ENCODE data around the gene TMEM151B.
A peak's percentile ranks its signal among the peaks of the same experiment; 100 is the strongest.

TMEM151B gene

DNA sequence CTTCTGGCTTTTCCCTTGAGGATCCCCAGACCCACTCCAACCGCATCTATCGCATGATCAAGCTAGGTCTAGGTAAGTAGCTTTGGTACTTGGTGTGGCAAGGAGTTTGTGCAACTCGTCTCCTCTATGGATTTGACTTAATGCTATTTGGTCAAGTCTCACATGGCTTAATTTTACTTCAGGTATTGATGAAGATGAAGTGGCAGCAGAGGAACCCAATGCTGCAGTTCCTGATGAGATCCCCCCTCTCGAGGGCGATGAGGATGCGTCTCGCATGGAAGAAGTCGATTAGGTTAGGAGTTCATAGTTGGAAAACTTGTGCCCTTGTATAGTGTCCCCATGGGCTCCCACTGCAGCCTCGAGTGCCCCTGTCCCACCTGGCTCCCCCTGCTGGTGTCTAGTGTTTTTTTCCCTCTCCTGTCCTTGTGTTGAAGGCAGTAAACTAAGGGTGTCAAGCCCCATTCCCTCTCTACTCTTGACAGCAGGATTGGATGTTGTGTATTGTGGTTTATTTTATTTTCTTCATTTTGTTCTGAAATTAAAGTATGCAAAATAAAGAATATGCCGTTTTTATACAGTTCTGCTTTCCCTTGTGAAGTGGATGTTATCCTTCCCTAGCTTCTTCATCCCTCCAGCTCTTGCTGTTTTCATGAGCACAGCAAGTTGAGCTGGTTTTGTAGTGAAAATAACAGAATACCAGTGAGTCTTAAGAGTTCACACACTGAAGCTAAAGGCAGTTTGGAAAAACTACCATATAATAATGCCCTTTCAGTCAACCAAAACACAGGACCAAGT, 16.7 kb upstream of the TMEM151B start:
- no peak for DNase-seq

DNA sequence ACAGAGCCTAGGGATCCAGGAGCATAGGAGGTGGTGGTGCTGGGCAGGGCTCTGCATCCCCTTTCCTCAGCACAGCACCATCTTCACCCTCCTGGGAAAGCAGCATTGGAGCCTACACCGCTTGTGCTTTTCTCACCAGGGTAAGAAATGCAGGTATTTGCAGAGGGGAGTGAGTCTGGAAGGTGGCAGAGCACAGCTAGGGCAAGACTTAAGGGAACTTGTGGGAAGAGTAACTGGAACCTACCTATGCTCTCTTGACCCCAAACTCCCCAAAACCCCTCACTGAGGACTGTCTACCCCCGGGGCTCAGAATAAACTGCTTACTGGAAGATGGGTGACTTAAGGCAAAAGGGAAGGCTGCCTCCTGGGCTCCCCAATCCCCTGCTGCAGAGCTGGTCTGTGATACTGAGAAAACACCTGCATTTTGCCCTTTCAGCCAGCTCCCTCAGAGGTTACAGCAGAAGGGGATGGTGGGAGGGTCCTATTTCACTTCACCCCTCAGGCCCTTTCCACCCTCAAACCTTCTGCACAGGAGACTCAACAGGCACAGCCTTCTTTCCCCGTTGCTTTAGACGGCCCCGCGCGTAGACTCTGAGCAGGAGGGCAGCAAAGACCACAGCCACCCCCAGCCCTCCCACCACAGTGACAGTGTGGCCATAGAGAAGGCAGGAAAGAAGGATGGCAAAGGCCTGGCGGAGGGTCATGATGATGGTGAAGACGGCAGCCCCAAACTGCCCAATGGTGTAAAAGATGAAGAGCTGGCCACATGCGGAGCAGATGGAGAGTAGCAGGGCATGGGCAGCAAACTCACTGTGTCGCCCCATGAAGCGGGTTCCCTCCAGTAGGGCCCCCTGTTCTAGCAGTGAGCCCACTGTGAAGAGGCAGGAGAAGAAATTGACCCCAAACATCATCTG, 15.8 kb upstream of the TMEM151B start:
- DNase-seq: no peak

DNA sequence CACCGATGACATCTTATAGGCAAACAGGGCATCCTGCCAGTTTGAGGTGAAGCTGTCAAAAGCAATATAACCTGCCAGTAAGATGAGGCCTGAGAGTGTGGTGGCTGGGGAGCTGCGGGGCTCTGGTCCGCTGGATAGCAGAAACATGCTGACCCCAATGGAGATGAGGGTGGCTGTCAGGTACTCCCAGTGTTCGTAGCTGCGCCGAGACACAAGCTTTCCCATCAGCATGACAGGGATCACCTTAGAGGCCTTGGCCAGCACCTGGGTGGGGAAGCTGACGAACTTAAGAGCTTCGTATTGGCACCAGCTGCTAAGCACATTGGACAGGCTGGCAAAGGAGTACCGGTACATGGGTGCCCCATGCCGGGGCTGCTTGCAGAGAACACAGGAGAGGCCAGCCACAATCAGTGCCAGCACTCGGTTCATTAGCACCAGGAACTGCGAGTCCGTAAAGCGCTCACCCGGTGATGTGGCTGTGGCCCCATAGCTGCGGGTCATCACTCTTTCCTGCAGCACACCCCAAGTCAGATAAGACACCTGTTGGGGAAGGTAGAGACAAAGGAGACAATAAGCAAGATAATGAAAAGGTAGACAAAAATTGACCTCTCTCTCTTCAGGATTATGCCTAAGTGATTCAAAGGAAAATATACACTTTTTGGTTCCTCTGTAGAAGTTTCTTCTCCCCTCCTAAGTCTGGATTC, 15.0 kb upstream of the TMEM151B start:
- no peak for DNase-seq

DNA sequence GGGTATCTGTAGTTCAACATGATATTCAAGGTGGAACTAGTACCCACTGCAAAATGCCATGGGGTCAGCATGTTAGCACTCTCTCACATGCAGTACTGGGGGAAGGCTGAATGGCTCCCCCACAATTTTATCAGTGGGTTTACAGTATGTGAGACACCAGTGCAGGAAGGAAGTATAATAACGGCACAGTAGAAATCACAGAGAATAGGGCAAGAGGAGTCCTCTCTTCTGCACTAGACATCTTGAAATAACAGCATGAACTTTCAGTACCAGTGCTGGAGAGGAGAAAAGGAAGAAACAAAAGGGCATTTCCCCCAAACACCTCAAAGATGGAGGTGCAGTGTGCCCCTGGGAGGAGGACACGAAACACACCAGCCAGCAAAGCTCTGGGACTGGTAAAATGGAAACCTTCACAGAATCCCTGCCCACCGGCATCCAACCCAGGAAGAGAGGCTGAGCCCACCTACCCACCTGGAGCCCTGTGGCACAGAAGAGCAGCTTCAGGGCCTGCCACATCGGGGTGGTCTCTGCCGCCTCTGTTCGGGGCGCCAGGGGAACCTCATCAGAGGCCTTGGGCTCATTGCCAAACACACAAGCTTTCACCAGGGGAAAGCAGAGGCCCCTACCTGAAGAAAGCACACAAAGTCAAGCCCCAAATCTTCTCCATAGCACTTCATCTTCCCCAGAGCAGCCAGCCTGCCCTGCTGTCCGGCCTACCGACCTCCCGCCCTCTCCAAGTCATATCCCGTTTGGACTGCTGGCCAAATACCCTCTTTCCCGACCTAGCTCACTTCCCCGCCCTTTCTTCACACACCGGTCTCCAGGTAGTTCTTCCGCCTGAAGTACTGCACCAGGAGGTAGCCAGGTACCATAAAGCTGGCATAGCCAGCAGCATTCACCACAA, 14.1 kb upstream of the TMEM151B start:
- no peak for DNase-seq

DNA sequence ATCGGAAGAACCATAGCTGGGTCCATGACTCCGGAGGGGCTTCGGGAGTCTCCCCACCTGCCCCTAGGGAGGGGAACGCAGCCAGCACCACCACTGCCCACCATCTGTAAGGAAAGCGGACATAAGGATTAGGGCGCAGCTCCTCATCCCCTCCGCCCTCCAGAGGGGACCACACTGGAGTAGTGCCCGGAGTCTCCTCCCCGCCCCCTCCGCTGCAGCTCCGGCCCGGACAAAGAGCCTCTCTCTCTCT, 13.6 kb upstream of the TMEM151B start:
- no peak for DNase-seq

DNA sequence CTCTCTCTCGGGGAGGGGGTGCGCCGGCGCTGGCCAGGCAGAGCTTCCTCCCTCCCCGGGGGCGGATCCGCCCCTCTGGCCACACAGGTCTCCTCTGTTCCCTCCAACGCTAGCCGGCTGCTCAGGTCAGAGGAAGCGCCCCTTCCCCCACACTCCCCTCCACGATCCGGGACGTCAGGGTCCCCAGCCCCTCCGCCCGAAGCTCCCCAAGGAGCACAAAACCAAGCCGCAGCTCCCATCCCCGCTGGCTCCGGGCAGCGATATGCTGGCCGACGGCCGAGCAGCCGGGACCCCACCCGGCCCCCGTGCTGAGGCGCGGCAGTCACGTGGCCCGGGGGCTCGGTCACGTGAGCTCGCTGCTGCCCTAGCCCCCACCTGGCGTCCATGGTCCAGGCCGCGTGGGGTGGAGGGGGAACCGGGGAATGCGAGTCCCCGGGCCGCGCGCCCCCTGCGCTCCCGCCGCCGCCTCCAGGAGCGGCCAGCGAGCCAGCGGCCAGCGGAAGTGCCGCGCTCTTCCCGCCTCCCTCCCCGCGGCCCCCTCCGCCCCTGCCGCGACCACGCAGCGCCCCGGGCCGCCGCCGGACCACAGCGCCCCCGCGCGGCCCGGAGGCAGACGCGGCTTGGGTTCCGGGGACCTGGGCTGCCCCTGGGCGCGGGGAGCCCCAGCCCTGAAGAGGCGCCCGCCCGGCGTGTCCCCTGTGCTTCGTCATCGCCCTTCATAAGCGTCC, 13.1 kb upstream of the TMEM151B start, which contains the start of gene SLC35B2:
Gene SLC35B2 (minus strand): TSS at position 504 of the 728 bp plus-strand sequence. CDS start 118 bp downstream, at position 386.
- DNase-seq: peak; percentile 62

DNA sequence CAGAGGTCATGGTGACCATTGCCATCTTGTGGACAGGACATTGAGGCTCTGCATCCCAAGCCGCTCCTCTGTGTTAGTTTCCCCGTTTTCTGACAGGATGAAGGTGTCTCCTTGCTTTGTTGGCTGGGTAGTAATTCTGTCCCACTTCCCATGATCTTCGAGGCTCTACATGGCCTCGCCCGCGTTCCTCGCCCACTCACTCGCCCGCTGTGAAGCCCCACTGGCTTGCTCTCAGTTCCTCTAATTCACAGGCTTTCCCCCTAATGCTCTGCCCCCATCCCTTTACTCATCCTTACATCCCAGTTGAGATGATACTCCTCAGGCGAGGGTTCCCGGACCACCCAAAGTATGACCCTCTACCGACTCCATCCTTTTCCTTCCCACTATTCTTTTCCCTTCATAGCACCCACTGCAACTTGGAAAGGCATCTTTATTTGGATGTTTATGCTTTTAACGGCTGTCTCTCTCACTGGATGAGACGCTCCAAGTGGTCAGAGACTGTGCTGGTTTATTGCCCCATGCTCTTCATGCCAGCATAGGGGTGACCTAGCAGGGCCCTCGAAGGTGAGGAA, 12.4 kb upstream of the TMEM151B start:
- no peak for DNase-seq

DNA sequence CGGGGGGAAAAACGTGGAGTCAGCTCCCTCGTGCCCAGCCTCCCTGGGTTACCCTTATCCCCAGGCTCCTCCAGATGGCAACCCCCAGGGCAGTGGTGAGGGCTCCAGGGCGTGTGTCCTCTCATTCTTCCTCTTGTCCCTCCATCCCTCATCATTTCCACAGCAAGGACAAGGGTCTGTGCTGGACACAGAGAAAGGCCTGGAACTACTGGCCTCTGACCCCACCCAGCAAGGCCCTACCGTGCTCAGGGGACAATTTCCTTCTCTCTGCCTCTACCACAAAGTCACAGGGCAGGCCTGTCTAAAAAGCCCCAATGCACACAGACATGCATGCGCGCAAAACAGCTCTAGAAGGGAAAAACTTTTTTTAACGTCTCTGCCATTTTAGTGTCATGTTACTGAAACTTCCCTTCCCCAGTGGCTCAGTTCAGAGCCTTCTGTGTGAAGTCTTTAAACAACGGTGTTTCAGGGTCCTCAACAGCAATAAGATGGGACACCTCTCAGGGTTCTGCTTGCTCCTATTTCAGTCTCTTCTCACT, 11.9 kb upstream of the TMEM151B start:
- no peak for DNase-seq

DNA sequence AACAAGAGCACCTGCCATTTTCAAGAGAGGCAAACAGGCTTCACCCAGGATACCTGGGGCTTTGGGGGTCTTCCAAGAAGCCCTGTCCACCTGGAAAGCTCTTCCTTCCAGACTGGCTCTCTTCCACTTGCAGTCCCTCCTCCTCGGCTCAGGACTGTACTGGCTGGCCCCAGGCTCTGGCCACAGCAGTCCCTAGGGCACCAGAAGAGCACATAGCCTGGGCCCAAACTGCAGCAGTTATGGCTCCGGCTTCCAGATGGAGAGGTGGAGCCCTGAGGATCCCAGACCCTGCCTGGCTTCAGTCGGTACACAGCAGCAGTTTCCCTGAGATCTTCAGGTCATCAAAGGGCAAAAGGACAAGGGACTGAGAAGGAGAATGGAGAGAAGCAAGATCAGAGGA, 11.3 kb upstream of the TMEM151B start:
- DNase-seq: no peak

DNA sequence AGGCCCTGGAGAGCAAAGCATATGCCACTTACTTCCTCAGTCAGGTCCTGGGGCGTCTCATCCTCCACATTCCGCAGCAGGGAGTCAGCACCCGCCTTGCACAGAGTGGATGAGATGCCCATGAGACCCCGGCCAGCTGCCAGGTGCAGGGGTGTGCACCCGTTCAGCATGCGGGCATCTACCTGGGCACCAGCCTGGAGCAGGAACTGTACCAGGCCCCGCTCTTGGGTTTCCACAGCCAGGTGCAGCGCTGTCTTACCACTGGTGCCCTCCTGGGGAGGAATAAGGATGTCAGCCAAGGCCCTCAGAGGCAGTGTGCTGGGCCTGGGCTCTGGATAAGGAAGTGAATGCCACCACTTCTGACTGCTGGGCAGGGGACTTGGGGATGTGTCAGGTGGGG, 10.2 kb upstream of the TMEM151B start:
- no peak for DNase-seq

DNA sequence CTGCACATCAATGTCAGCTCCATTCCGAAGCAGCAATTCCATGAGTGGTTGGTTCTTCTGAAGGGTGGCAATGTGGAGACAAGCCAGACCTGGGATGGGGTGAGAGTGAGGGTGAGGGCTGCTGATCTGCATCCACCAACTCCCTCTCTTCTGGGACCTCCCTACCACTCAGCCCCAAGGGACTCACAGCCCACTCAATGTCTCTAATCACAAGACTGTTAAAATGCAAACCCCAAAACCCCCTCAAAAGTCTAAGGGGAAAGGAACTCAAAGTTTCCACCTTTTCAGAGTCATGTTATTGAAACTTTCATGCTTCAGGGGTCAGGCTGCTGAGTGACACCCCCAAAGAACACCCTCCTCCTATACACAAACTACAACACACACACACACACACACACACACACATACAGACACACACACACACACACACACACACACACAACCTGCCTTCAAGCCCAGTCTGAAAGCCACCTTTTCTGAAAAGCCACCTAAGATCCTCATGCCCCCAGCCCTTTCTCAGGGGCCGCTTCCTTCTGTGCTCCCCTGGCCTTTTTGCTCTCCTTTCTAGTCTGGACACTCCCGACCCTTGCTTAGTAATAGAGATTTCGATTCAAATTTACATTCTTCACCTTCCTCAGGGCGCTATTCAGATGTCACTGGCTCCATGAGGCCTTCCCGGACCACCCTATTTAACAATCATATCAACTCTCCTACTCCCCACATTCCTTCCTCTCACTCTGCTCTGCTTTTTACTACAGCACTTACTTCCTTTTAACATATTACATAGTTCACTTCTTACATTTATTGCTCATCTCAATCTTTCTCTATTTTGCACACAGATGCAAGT, 9.6 kb upstream of the TMEM151B start:
- no peak for DNase-seq

DNA sequence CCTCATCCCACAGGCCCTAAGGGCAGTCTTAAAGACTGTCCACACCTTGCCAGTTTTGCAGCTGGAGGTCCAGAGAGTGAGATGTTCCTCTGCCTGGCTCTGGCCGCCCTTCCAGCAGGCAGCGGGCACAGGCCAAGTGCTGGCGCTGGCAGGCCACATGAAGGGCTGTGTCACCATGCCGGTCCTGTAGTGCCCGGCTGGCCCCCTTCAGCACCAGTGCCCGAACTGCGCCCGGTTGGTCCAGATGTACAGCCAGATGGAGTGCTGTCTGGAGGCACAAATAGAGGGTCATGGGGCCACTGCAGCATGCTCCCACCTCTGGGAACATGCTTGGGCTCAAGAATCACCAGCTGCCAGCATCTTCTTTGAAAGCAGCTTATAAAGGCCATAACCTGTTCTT, 8.7 kb upstream of the TMEM151B start:
- DNase-seq: no peak

DNA sequence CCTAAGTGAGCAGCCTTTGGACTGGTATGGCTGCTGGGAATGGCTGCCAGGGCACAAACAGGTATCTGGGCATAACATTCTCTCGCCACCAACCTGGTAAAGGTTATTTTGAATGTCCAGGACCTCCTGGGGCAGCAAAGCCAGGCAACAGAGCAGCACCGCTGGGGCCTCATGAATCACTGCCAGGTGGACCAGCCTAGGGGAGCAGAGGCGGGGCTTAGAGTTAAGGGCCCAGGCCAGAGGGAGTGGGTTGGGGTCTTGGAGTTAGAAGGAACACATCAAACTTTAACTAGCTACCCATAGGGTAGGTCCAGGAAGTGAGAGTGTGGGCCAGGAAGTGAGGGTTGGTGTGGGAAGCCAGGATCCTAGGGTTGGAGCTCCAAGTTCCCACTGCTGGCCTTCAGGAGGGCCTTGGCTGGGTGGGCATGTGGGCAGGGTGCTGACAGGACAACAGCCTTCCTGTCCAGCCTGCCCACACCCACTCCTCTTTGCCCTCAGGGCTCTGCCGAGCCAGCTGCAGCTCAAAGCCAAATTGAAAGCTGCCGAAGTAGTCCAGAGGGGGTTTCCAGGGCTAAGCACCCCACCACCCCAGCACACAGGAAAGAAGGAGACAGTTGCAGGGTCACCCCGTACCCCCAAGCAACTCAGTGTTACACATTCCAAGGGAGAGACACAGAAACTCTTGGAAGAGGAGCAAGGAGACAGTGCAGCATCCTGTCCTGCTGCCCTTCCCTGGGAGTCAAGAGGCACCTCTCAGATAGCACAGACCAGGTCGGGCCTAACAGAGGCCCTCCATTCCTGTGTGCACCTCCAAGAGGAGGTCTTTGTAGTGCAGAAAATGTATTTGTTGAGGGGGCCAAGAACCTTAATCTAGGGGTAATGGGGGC, 7.5 kb upstream of the TMEM151B start:
- no peak for DNase-seq

DNA sequence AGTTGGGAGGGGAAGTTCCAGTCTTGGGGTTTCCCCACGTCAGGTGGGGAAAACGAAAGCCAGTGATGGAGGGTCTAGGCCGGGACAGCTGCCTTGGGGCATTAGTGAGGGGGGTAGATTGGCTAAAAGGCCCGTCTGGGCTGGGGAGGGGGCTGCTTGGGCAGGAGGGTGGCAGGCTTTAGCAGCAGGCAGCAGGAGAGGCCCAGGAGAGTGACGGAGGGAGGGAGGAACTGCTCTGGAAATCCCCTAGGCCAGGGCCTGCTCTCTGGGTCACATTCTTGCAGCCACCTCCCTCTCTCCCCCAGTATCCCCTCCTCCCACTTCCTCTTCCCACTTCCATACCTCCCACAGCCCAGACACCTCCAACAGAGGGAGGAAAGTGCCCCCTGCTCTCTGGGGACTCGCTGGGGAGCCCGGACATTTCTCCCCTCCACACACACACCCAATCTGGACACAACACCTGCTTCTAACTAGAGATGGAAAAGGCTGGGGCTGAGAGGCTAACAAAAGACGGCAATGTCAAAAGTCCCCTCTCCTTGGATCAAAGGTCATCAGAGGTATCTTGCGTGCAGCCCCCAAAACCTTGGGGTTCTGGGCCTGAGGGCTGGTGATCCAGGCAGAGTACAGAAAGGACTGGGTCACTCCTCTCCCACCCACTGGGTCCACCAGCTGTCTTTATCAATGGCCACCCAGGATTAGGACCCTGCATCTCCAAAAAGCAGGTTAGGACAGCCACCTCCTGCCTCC, 6.7 kb upstream of the TMEM151B start:
- no peak for DNase-seq

DNA sequence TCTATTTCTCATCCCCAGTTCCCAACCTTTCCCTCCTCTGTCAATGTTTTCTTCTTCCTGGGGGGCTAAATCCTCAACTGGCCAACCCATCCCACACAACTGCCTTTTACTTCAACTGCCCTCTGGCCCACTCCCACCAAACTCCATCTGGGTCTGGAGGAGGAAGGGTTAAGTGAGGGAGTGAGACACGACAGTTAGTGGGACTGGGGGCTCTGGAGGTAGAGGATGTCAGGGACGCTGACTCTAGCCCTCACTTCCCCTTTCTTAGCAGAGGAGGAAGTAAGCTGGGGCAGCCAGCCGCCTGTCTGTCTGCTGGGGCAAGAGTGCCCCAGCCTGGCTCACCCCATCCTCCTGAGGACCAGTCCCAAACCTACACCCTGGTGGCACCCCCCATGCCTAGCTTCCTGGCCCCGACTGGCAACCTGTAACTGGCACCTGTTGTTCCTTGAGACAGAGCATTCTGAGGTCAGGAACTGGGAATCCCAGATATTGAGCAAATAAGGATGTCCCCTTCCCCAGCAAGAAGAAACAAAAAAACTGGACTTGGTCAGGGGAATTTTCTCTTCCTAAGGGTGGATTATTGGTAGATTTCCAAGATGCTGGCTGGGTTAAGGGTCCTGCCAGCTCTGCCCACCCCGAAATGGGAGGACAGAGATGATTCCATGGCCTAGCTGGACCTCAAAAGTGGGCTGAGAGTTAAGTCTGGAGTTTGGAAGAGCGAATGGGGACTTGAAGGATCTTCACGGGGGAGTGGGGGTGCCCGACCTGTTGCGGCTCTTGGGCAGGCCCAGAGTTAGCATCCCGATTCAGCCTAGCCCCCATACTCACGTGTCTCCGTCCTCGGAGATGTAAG, 5.9 kb upstream of the TMEM151B start:
- no peak for DNase-seq

DNA sequence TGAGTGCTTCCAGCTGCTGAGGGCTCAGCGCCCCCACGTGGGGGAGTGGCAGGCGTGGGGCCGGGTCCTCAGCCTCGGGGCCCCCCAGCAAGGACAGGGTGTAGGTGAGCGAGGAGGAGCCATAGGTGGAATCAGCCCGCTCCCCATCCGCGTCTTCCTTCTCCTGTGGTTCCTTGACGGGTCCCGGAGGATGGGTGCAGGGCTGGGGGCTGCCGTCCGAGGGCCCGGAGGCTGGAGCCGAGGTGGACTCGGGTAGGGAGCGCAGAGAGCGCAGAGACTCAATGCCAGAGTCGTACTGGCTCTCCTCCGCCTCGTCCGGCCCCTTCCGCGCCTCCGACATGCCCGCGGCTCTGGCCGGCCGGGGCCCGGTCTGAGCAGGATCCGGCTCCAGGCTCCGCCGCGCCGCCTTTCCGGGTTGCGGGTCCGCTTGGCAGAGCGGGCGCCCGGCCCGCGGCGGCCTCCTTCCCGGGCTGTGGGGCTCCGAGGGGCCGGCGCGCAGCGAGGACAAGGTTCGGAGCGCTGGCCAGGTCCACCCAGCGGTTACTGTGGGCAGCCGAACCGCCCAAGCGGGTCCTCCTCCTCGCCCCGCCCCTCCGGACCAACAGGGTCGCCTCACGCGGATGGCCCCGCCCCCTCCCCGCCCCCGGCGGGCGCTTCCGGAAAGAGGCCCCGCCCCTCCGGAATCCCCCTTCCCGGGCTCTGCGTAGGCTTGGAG, 5.1 kb upstream of the TMEM151B start, which contains the start of gene NFKBIE:
Gene NFKBIE (minus strand): TSS at position 545 of the 715 bp plus-strand sequence. CDS start 205 bp downstream, at position 340.
- peak; percentile 89 for DNase-seq

Measured in activated effector memory CD4-positive, alpha-beta T cell treated with Interleukin-2 at 50 U/mL for 16 hours (primary cell).